Adrenal gland (tissue), 12 donors: ENCODE measurements around the gene FSTL1. TPM values are rescaled to one million over a fixed set of nuclear protein-coding genes. Genes with fewer than 3 reads are reported as not detected.
A peak's percentile ranks its signal among the peaks of the same experiment; 100 is the strongest.

Source experiments
- DNase-seq, 7 donors: peaks; one replicate each; pipeline ENCODE4 v3.0.0-alpha.2; 2019 to 2020
- H3K27ac ChIP-seq, 5 donors: fragments of 200-600 bp; sonication (generic) in 4 of 5; 1 replicate in 3 of 5; 2 replicates in 2 of 5; pipeline versions ENCODE4 v1.5.1 to v1.8.0; 2016 to 2020; ENCODE audit warnings: mild to moderate bottlenecking in 1 of 5
- H3K27me3 ChIP-seq: fragments of 200-600 bp; 2 replicates; pipeline ENCODE4 v1.8.0; 2021
- H3K36me3 ChIP-seq, 2 donors: fragments of 200-600 bp; replicated peaks in 1 of 2; 1 replicate in 1 of 2; 2 replicates in 1 of 2; pipeline versions ENCODE4 v1.5.1 to v1.8.0; 2018 to 2022
- H3K4me1 ChIP-seq, 2 donors: fragments of 200-600 bp; replicated peaks in 1 of 2; 1 replicate in 1 of 2; 2 replicates in 1 of 2; pipeline versions ENCODE4 v1.5.1 to v1.8.0; 2018 to 2021
- H3K4me3 ChIP-seq, 4 donors: fragments of 200-600 bp; sonication (generic) in 3 of 4; one replicate each; pipeline ENCODE4 v1.5.1; 2016 to 2018
- H3K9me3 ChIP-seq, 3 donors: fragments of 200-600 bp; sonication (generic) in 1 of 3; replicated peaks in 1 of 3; 1 replicate in 2 of 3; 2 replicates in 1 of 3; pipeline versions ENCODE4 v1.5.1 to v1.8.0; 2016 to 2021
- CTCF ChIP-seq, 6 experiments: fragments of 450-650 bp in 4 of 6; fragments of 200-600 bp in 2 of 6; sonication (generic) in 1 of 6; IDR thresholded peaks; 1 replicate in 5 of 6; 2 replicates in 1 of 6; pipeline versions ENCODE4 v1.5.1 to v1.8.0; 2016 to 2021; ENCODE audit warnings: antibody characterized with exemption in 6 of 6, mild to moderate bottlenecking in 2 of 6, moderate library complexity in 1 of 6
- POLR2A ChIP-seq, 2 donors: fragments of 450-650 bp; IDR thresholded peaks; one replicate each; pipeline ENCODE4 v1.6.1; 2017; ENCODE audit warnings: antibody characterized with exemption in 2 of 2, mild to moderate bottlenecking in 2 of 2, moderate library complexity in 1 of 2
- WGBS, 4 donors: extraction: QIAGEN DNeasy Blood & Tissue Kit in 2 of 4; methylation state at CpG; one replicate each; pipeline versions ENCODE4 v1.1.5 to v1.1.7; 2013 to 2017; 5-methylcytosine and 5-hydroxymethylcytosine counted together
- intact Hi-C, 2 donors: fragments of 100-400 bp; cut with DNase I; formaldehyde crosslinking; loops; one replicate each; pipeline versions ENCODE4 v1.14.1 to v1.15.0; 2022 to 2023
- polyA plus RNA-seq, 3 donors: library from polyadenylated mRNA; stranded (reverse); fragments of 200-250 nt in 2 of 3; fragments of 350-450 nt in 1 of 3; fragmentation: Illumina TruSeq in 1 of 3; extraction: RNeasy Lipid Tissue Mini Kit (QIAGEN cat#74804) in 1 of 3; gene quantifications; one replicate each; pipeline ENCODE4 v1.2.3, GENCODE V29; 2013 to 2014
- total RNA-seq, 9 donors: library from RNA; depleted of rRNA in 4 of 9; stranded (reverse); fragments of >200 nt in 4 of 9; fragments of 120-200 nt in 1 of 9; fragmentation: NEBNext Ultra II Directional in 1 of 9; extraction: Animal tissue kit (Norgen Biotek cat#: 25700) in 1 of 9; gene quantifications; one replicate each; pipeline versions ENCODE4 v1.1.0 to v1.2.4, GENCODE V29; 2013 to 2023
- donor health status: healthy with polysubstance abuse.
- donor health status: Bipolar disorder and iron deficiency.
- donor health status: DM: yes; HTN: yes; CAD: no.
- donor health status: DM: no; HTN: no; CAD: no.
- donor health status: DM: no; HTN: no; CAD: no.
- donor health status: DM: yes; HTN: yes; CAD: no.

The FSTL1 gene
- total and polyA plus RNA-seq, 12 donors: 45.6 to 625 (median 306) TPM

GRCh38 chr3:120432150-120432860, 18.5 kb downstream of the FSTL1 start:
- intact Hi-C loops: no loop called here
- H3K27ac ChIP-seq: peak overlapping the region in 4 of 5 donors; percentile 6 to 79 (median 32)

GRCh38 chr3:120429921-120430361, 20.9 kb downstream of the FSTL1 start:
- Histone ChIP-seq H3K4me3 (no peak overlapping the region), H3K9me3 (no peaks in the 10 kb centered on the region), H3K27ac (peak overlapping the region in 2 of 5 donors; percentile 35 to 48), H3K4me1 (peaks cover 50 to 85% of the 10 kb centered on the region in 2 donors), H3K27me3 (no peaks in the 10 kb centered on the region), H3K36me3 (peaks cover 0 to 18% of the 10 kb centered on the region in 2 donors)
- DNase-seq: no peak
- WGBS, 4 donors: 83 to 96% (median 88%) methylated on average over 1 of the region's 1 CpG
- TF ChIP-seq CTCF (IDR thresholded peaks at IDR 0.05) (no peak), POLR2A (IDR thresholded peaks at IDR 0.05) (no peak)
- intact Hi-C loops: no loop called here

More at GRCh38 chr3:120432150-120432860, 18.5 kb downstream of the FSTL1 start:
- peaks cover 34 to 85% of the 10 kb centered on the region in 2 donors for H3K4me1 ChIP-seq
- 73 to 91% (median 78%) methylated on average over 4 of the region's 4 CpGs for WGBS, 4 donors
- no peaks in the 10 kb centered on the region for H3K9me3 ChIP-seq
- H3K27me3 ChIP-seq: no peaks in the 10 kb centered on the region
- no peak for DNase-seq
- H3K4me3 ChIP-seq: no peak overlapping the region
- peaks cover 0 to 18% of the 10 kb centered on the region in 2 donors for H3K36me3 ChIP-seq
- TF ChIP-seq CTCF (IDR thresholded peaks at IDR 0.05): no peak
- no peak for TF ChIP-seq POLR2A (IDR thresholded peaks at IDR 0.05)

GRCh38 chr3:120428924-120429323, 21.9 kb downstream of the FSTL1 start:
- H3K4me1 ChIP-seq: peaks cover 45 to 85% of the 10 kb centered on the region in 2 donors
- H3K27ac ChIP-seq: peak overlapping the region in 2 of 5 donors; percentile 4 to 48
- 86 to 91% (median 89%) methylated on average over 2 of the region's 2 CpGs for WGBS, 4 donors

GRCh38 chr3:120427201-120427600, 23.6 kb downstream of the FSTL1 start:
- peaks cover 50 to 76% of the 10 kb centered on the region in 2 donors for H3K4me1 ChIP-seq
- no peaks in the 10 kb centered on the region for H3K27me3 ChIP-seq
- no peak overlapping the region for H3K4me3 ChIP-seq
- peaks cover 0 to 15% of the 10 kb centered on the region in 2 donors for H3K36me3 ChIP-seq
- TF ChIP-seq CTCF (IDR thresholded peaks at IDR 0.05): no peak
- no peak for TF ChIP-seq POLR2A (IDR thresholded peaks at IDR 0.05)
- intact Hi-C loops: no loop called here
- H3K27ac ChIP-seq: peak overlapping the region in 4 of 5 donors; percentile 59 to 86 (median 74)
- H3K9me3 ChIP-seq: no peaks in the 10 kb centered on the region
- DNase-seq: no peak

More at GRCh38 chr3:120428924-120429323, 21.9 kb downstream of the FSTL1 start:
- Histone ChIP-seq H3K4me3 (no peak overlapping the region), H3K27me3 (no peaks in the 10 kb centered on the region), H3K36me3 (peaks cover 0 to 18% of the 10 kb centered on the region in 2 donors), H3K9me3 (no peaks in the 10 kb centered on the region)
- intact Hi-C loops: no loop called here
- TF ChIP-seq POLR2A (IDR thresholded peaks at IDR 0.05) (no peak), CTCF (IDR thresholded peaks at IDR 0.05) (no peak)
- DNase-seq: no peak
